Esophagus squamous epithelium (tissue), 5 donors: Measurements from ENCODE around the gene UGT1A4. TPM values are rescaled to one million over a fixed set of nuclear protein-coding genes. Genes with fewer than 3 reads are reported as not detected.

Source experiments
- DNase-seq: peaks from one replicate; lab custom pipeline; 2025; lab: John Stamatoyannopoulos, UW
- H3K27ac ChIP-seq, 4 donors: fragments of 200-600 bp; sonication (generic); one replicate each; pipeline ENCODE4 v1.5.1; 2016 to 2019; ENCODE audit warnings: mild to moderate bottlenecking in 1 of 4
- H3K27me3 ChIP-seq, 4 donors: fragments of 200-600 bp; sonication (generic); 1 replicate in 3 of 4; 2 replicates in 1 of 4; pipeline versions ENCODE4 v1.5.1 to v1.6.0; 2017 to 2021; ENCODE audit warnings: antibody characterized with exemption in 1 of 4
- H3K36me3 ChIP-seq, 3 donors: fragments of 200-600 bp; sonication (generic); one replicate each; pipeline ENCODE4 v1.5.1; 2016 to 2019
- H3K4me1 ChIP-seq, 3 donors: fragments of 200-600 bp; sonication (generic); one replicate each; pipeline ENCODE4 v1.5.1; 2017 to 2019
- H3K4me3 ChIP-seq, 4 donors: fragments of 200-600 bp; sonication (generic); 1 replicate in 3 of 4; 2 replicates in 1 of 4; pipeline ENCODE4 v1.5.1; 2016 to 2019; ENCODE audit warnings: mild to moderate bottlenecking in 2 of 4, moderate library complexity in 1 of 4
- H3K9me3 ChIP-seq, 3 donors: fragments of 200-600 bp; sonication (generic); one replicate each; pipeline ENCODE4 v1.5.1; 2016 to 2019
- POLR2A ChIP-seq, 4 donors: fragments of 450-650 bp; IDR thresholded peaks; one replicate each; pipeline ENCODE4 v1.6.1; 2017; ENCODE audit warnings: antibody characterized with exemption in 4 of 4, mild to moderate bottlenecking in 4 of 4, moderate library complexity in 3 of 4
- WGBS, 2 donors: methylation state at CpG; one replicate each; pipeline ENCODE4 v1.1.5; 2018; 5-methylcytosine and 5-hydroxymethylcytosine counted together
- intact Hi-C: fragments of 100-400 bp; cut with DNase I; formaldehyde crosslinking; loops from one replicate; pipeline ENCODE4 v1.15.0; 2022
- total RNA-seq, 4 donors: library from RNA; depleted of rRNA; stranded (reverse); fragments of >200 nt; gene quantifications; one replicate each; pipeline ENCODE4 v1.1.0, GENCODE V29; 2016
- TF ChIP-seq, protein P1 (sequence below), 6 experiments: fragments of 450-650 bp in 4 of 6; fragments of 200-600 bp in 2 of 6; sonication (generic) in 2 of 6; IDR thresholded peaks; one replicate each; pipeline ENCODE4 v1.5.1; 2016 to 2019; ENCODE audit warnings: antibody characterized with exemption in 6 of 6, mild to moderate bottlenecking in 4 of 6, moderate library complexity in 4 of 6
- donor health status: DM: yes; HTN: yes; CAD: no.

The UGT1A4 gene
- total RNA-seq, 4 donors from 2014 or later: 1.1 to 7.4 (median 3.4) TPM

DNA sequence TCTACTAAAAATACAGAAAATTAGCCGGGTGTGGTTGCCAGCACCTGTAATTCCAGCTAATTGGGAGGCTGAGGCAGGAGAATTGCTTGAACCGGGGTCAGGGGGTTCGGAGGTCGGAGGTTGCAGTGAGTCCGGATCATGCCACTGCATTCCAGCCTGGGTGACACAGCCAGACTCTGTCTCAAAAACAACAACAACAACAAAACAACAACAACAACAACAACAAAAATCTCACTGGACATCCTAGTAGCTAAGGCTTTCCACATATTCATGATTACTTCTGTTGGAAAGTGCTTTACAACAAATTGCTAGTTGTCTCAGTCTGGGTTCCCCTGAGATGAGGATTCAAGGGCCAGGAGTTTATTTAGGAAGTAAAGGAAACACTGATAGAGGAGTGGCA lies 55.3 kb downstream of the UGT1A4 start:
- peaks cover 0 to 62% (median 0%) of the 10 kb centered on the region in 3 donors for H3K36me3 ChIP-seq
- WGBS, 2 donors: 90 to 91% methylated on average over 5 of the region's 5 CpGs

DNA sequence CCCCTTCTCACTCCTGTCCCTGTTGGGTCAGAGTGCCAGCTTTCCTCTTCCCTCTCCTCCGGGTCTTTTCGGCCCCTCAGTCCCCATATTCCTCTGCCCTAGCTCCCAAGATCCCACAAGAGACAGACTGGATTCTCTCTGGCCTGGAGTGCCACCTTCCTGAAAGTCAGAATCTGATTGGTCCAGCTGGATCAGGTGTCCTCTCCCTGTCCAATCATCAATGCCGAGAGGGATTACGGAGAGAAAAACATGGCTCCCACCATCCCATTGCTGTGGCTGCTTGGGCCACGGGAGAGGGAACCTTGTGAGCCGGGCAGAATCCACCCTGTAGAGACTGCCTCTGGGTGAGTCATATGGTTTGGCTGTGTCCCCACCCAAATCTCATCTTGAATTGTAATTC lies 56.9 kb downstream of the UGT1A4 start:
- Histone ChIP-seq H3K27ac (no peak overlapping the region), H3K9me3 (peaks cover 0 to 20% (median 0%) of the 10 kb centered on the region in 3 donors), H3K36me3 (peaks cover 0 to 47% (median 0%) of the 10 kb centered on the region in 3 donors), H3K4me3 (no peak overlapping the region), H3K4me1 (no peaks in the 10 kb centered on the region), H3K27me3 (peaks cover 0 to 4% (median 0%) of the 10 kb centered on the region in 4 donors)
- TF ChIP-seq POLR2A (IDR thresholded peaks at IDR 0.05): no peak
- TF ChIP-seq, protein P1, sequence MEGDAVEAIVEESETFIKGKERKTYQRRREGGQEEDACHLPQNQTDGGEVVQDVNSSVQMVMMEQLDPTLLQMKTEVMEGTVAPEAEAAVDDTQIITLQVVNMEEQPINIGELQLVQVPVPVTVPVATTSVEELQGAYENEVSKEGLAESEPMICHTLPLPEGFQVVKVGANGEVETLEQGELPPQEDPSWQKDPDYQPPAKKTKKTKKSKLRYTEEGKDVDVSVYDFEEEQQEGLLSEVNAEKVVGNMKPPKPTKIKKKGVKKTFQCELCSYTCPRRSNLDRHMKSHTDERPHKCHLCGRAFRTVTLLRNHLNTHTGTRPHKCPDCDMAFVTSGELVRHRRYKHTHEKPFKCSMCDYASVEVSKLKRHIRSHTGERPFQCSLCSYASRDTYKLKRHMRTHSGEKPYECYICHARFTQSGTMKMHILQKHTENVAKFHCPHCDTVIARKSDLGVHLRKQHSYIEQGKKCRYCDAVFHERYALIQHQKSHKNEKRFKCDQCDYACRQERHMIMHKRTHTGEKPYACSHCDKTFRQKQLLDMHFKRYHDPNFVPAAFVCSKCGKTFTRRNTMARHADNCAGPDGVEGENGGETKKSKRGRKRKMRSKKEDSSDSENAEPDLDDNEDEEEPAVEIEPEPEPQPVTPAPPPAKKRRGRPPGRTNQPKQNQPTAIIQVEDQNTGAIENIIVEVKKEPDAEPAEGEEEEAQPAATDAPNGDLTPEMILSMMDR (IDR thresholded peaks at IDR 0.05): no peak
- intact Hi-C loops: no loop called here
- DNase-seq: no peak
- 75 to 86% methylated on average over 3 to 4 of the region's 6 CpGs for WGBS, 2 donors

More for the DNA sequence above, 55.3 kb downstream of the UGT1A4 start:
- no peak overlapping the region for H3K27ac ChIP-seq
- H3K27me3 ChIP-seq: no peaks in the 10 kb centered on the region
- H3K4me3 ChIP-seq: no peak overlapping the region
- peaks cover 0 to 20% (median 0%) of the 10 kb centered on the region in 3 donors for H3K9me3 ChIP-seq
- no peak for DNase-seq
- H3K4me1 ChIP-seq: no peaks in the 10 kb centered on the region
- TF ChIP-seq, protein P1 (IDR thresholded peaks at IDR 0.05): no peak
- no peak for TF ChIP-seq POLR2A (IDR thresholded peaks at IDR 0.05)
- intact Hi-C loops: no loop called here

DNA sequence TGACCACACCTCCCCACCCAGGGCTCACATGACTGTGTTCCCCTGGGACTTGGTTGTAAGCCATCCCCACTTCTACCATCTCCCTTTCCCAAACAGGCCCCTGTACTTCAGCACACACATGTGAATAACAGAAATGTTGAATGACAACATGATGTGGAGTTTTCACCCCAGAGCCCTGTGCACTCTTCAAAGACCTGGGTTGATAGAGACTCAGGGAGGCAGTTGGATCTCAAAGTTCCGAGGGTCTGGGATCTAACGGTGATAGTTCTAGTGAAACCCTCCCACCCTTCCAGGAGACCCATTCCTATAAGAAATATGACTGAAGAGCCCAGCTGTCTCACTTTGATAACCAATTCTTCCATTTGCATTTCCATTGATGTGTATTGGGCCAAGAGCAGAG lies 59.5 kb downstream of the UGT1A4 start, which contains the start of gene MROH2A:
MROH2A (plus strand) TSS at position 301 of the 400 bp plus-strand sequence. CDS start 1,029 bp downstream, outside the sequence.
- peaks cover 0 to 4% (median 0%) of the 10 kb centered on the region in 4 donors for H3K27me3 ChIP-seq
- H3K4me3 ChIP-seq: no peak within 1 kb of the TSS
- H3K9me3 ChIP-seq: peaks cover 0 to 20% (median 0%) of the 10 kb centered on the region in 3 donors
- no peak for DNase-seq
- TF ChIP-seq, protein P1 (IDR thresholded peaks at IDR 0.05): no peak
- no peak for TF ChIP-seq POLR2A (IDR thresholded peaks at IDR 0.05)
- no peak within 1 kb of the TSS for H3K27ac ChIP-seq
- 79 to 90% methylated on average over 2 of the region's 2 CpGs for WGBS, 2 donors
- peaks cover 0 to 20% (median 0%) of the 10 kb centered on the region in 3 donors for H3K36me3 ChIP-seq
- H3K4me1 ChIP-seq: no peaks in the 10 kb centered on the region
- intact Hi-C loops: no loop called here

DNA sequence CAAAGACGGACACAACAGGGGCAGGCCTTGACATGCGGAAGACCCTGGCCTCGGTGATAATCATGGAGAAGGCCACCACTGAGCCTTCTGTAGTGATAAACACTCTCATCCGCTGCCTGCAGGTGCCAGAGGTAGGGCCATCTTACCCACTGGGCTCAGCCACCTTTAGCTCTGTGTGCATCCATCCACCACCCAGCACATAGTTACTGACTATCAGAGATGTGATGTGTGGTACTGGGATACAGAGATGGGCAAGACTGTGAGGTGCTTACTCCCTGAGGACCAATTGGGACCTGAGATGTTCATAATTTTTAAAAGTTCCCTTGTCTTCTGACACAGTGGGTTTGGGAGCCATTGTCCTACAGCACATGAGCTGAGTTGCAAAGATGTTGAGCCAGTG lies 61.2 kb downstream of the UGT1A4 start:
- WGBS, 2 donors: 90% methylated on average over 2 of the region's 4 CpGs; no CpG with 5 or more reads in 1 of the 2 donors
- intact Hi-C loops: no loop called here
- H3K27me3 ChIP-seq: peaks cover 0 to 9% (median 0%) of the 10 kb centered on the region in 4 donors
- H3K36me3 ChIP-seq: peaks cover 0 to 5% (median 0%) of the 10 kb centered on the region in 3 donors
- no peak overlapping the region for H3K27ac ChIP-seq
- no peaks in the 10 kb centered on the region for H3K4me1 ChIP-seq
- H3K9me3 ChIP-seq: peaks cover 0 to 20% (median 0%) of the 10 kb centered on the region in 3 donors
- no peak overlapping the region for H3K4me3 ChIP-seq
- TF ChIP-seq, protein P1 (IDR thresholded peaks at IDR 0.05): no peak
- TF ChIP-seq POLR2A (IDR thresholded peaks at IDR 0.05): no peak
- DNase-seq: no peak

DNA sequence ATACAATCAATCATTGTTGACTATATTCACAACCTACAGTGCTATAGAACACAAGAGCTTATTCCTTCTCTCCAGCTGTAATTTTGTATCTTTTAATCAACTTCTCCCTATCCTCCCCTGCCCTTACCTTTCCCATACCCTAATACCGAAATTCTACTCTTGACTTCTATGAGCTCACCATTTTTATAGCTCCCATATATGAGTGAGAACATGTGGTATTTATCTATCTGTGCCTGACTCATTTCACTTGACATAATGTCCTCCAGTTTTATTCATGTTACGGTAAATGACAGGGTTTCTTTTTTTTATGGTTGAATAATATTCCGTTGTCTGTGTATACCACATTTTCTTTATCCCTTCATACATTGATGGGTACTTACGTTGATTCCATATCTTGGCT lies 62.2 kb downstream of the UGT1A4 start:
- no peak for DNase-seq
- peaks cover 0 to 11% (median 0%) of the 10 kb centered on the region in 4 donors for H3K27me3 ChIP-seq
- H3K36me3 ChIP-seq: no peaks in the 10 kb centered on the region
- H3K4me3 ChIP-seq: no peak overlapping the region
- no peak overlapping the region for H3K27ac ChIP-seq
- TF ChIP-seq POLR2A (IDR thresholded peaks at IDR 0.05): no peak
- TF ChIP-seq, protein P1 (IDR thresholded peaks at IDR 0.05): no peak
- WGBS, 2 donors: 84 to 92% methylated on average over 4 of the region's 4 CpGs
- peaks cover 0 to 12% (median 0%) of the 10 kb centered on the region in 3 donors for H3K9me3 ChIP-seq
- H3K4me1 ChIP-seq: no peaks in the 10 kb centered on the region
- intact Hi-C loops: no loop called here
